Panc1 (cell line): ENCODE results near the gene MOV10L1. TPM values are rescaled to one million over a fixed set of nuclear protein-coding genes. Genes with fewer than 3 reads are reported as not detected.
A peak's percentile ranks its signal among the peaks of the same experiment; 100 is the strongest.

Experiments used
- ATAC-seq: fragments of 200-7000 bp; cut with Tn5 transposase; 2 replicates; pipeline ENCODE4 v1.9.1; 2020; ENCODE audit warnings: mild to moderate bottlenecking, moderate library complexity
- BruUV-seq: library from RNA; stranded (reverse); fragments of 400-500 nt; replicated peaks from 2 replicates; lab custom pipeline; 2021; lab: Mats Ljungman, UMichigan
- CTCF ChIA-PET: fragments of 300-600 bp; sonication (Branson Sonifier 250); formaldehyde crosslinking; loops from one replicate; lab custom pipeline; 2022; ENCODE audit warnings: antibody characterized with exemption; lab: Charles Lee
- POLR2A ChIA-PET: fragments of 300-600 bp; sonication (Branson Sonifier 250); formaldehyde crosslinking; loops from one replicate; lab custom pipeline; 2022; ENCODE audit warnings: antibody characterized with exemption; lab: Charles Lee
- DNase-seq: peaks from one replicate; pipeline ENCODE4 v3.0.0-alpha.2; 2010; ENCODE audit warnings: low read depth, low spot score
- H3K27ac ChIP-seq: 2 replicates; pipeline ENCODE4 v1.5.1; 2011; ENCODE audit warnings: mild to moderate bottlenecking, low read length, inconsistent platforms
- H3K27me3 ChIP-seq: fragments of 200-500 bp; sonication (Bioruptor generic); 2 replicates; pipeline ENCODE4 v1.6.0; 2014; ENCODE audit warnings: low read length, inconsistent platforms; ENCODE audit not compliant: control insufficient read depth, insufficient read depth
- H3K36me3 ChIP-seq: fragments of 200-500 bp; sonication (Bioruptor generic); 2 replicates; pipeline ENCODE4 v1.5.1; 2014; ENCODE audit warnings: inconsistent platforms, mild to moderate bottlenecking, low read length, moderate library complexity; ENCODE audit not compliant: control insufficient read depth, insufficient read depth
- H3K4me1 ChIP-seq: 2 replicates; pipeline ENCODE4 v1.5.1; 2011; ENCODE audit warnings: inconsistent platforms, mild to moderate bottlenecking, low read length, moderate library complexity; ENCODE audit not compliant: control insufficient read depth, insufficient read depth
- H3K4me3 ChIP-seq, 2 experiments: 2 replicates each; pipeline ENCODE4 v1.5.1; 2011 to 2012; ENCODE audit warnings: low read depth in 2 of 2, low read length in 2 of 2, mild to moderate bottlenecking in 2 of 2, inconsistent platforms in 1 of 2, moderate library complexity in 1 of 2
- H3K9me3 ChIP-seq: fragments of 200-500 bp; sonication (Bioruptor generic); 2 replicates; pipeline ENCODE4 v1.5.1; 2014; ENCODE audit warnings: low read depth, mild to moderate bottlenecking, inconsistent platforms, low read length, moderate library complexity; ENCODE audit not compliant: control insufficient read depth, insufficient read depth
- CTCF ChIP-seq: fragments of 450-650 bp; IDR thresholded peaks from 2 replicates; pipeline ENCODE4 v1.5.1; 2017; ENCODE audit warnings: mild to moderate bottlenecking
- POLR2AphosphoS5 ChIP-seq: IDR thresholded peaks from 2 replicates; pipeline ENCODE4 v1.6.1; 2012; ENCODE audit warnings: mild to moderate bottlenecking, low read depth, low read length, moderate library complexity
- REST ChIP-seq, 2 experiments: IDR thresholded peaks; 2 replicates each; pipeline ENCODE4 v1.6.1; 2011 to 2012; ENCODE audit warnings: low read depth in 2 of 2, control low read depth in 1 of 2, low read length in 1 of 2, mild to moderate bottlenecking in 1 of 2, moderate library complexity in 1 of 2; ENCODE audit not compliant: insufficient read depth in 1 of 2
- SIN3A ChIP-seq: IDR thresholded peaks from 2 replicates; pipeline ENCODE4 v1.6.1; 2012; ENCODE audit warnings: low read depth, mild to moderate bottlenecking, low read length, moderate library complexity, borderline replicate concordance; ENCODE audit not compliant: insufficient read depth
- TCF7L2 ChIP-seq: IDR thresholded peaks from 2 replicates; pipeline ENCODE4 v1.6.1; 2011; ENCODE audit warnings: mild to moderate bottlenecking, low read depth, low read length, inconsistent platforms
- in situ Hi-C: cut with HindIII; loops from 2 replicates; pipeline ENCODE4 v1.10.0; 2016; ENCODE audit warnings: low sequenced_read_pairs, low pct_unique_long_range_greater_than_20kb
- intact Hi-C: fragments of 100-400 bp; cut with micrococcal nuclease; formaldehyde crosslinking; loops from one replicate; pipeline ENCODE4 v1.10.0; 2022; ENCODE audit not compliant: unreplicated experiment
- total RNA-seq: library from RNA; stranded (reverse); gene quantifications from one replicate; pipeline ENCODE4 v1.2.1, GENCODE V29; 2021; ENCODE audit not compliant: unreplicated experiment

The MOV10L1 gene
- total RNA-seq, 1 experiment from 2014 or later: 0.10 TPM

GRCh38 chr22:50118129-50118528 lies 28.3 kb downstream of the MOV10L1 start:
- Histone ChIP-seq H3K27ac (no peak overlapping the region), H3K36me3 (no peaks in the 10 kb centered on the region), H3K4me3 (no peak overlapping the region), H3K27me3 (no peaks in the 10 kb centered on the region), H3K9me3 (no peaks in the 10 kb centered on the region), H3K4me1 (peaks cover 6% of the 10 kb centered on the region; the same call in 1 of the 2 replicates)
- no peak for ATAC-seq
- intact Hi-C loops: no loop called here
- in situ Hi-C loops: no loop called here
- BruUV-seq: no TSS peak
- TF ChIP-seq REST (IDR thresholded peaks at IDR 0.05; ENCODE audit: insufficient read depth in 1 of 2, low read depth in 2 of 2, low read length in 1 of 2): no peak
- TF ChIP-seq TCF7L2: no peak
- TF ChIP-seq SIN3A: no peak
- no peak for TF ChIP-seq CTCF
- no peak for TF ChIP-seq POLR2AphosphoS5
- ChIA-PET POLR2A (no interaction called here), CTCF (no interaction called here)
- DNase-seq: no peak

DNA sequence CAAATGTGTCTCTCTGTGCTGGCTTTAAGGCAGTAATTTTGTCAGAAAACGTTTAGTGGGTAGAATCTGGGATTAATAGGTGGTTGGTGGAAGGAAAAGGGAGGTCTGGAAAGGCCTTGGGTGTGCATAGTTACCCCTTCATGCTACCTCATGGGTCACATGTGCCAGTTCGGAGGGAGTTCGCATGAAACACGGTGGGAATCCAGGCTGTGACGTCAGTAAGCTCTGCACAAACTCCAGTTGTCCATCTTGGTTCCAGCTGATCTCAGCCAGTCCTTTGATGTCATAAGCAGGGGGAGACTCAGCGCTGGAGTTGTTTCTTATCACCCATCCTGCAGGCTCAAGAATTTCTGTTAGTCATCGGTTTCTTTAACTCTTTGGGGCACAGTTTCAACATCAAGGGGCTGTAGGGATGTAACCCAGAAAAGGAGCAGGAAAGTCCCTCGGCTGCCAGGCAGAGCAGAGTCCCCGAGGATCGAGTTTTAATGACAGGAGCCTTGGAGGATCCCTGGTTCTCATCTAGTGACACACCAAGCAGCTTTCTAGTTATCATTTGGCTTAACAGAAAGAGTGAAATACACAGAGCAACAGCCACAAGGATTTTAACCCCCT lies 28.9 kb downstream of the MOV10L1 start:
- ChIA-PET CTCF (no interaction called here), POLR2A (no interaction called here)
- Histone ChIP-seq H3K36me3 (no peaks in the 10 kb centered on the region), H3K27me3 (no peaks in the 10 kb centered on the region), H3K4me1 (peaks cover 6% of the 10 kb centered on the region; the same call in 1 of the 2 replicates), H3K4me3 (no peak overlapping the region), H3K27ac (no peak overlapping the region), H3K9me3 (no peaks in the 10 kb centered on the region)
- ATAC-seq (no peak), DNase-seq (no peak)
- intact Hi-C loops: no loop called here
- in situ Hi-C loops: no loop called here
- BruUV-seq: no TSS peak
- TF ChIP-seq TCF7L2: 0 out of 2 replicates have a peak, but pooled peaks have one; percentile 26
- TF ChIP-seq REST (IDR thresholded peaks at IDR 0.05; ENCODE audit: insufficient read depth in 1 of 2, low read depth in 2 of 2, low read length in 1 of 2): no peak
